ENCODE data around the gene AGBL4. TPM values are rescaled to one million over a fixed set of nuclear protein-coding genes. Genes with fewer than 3 reads are reported as not detected.

Gene AGBL4
- total and polyA plus RNA-seq, 2 of the 4 experiments (the other 2 are of a cell fraction) = not detected

DNA sequence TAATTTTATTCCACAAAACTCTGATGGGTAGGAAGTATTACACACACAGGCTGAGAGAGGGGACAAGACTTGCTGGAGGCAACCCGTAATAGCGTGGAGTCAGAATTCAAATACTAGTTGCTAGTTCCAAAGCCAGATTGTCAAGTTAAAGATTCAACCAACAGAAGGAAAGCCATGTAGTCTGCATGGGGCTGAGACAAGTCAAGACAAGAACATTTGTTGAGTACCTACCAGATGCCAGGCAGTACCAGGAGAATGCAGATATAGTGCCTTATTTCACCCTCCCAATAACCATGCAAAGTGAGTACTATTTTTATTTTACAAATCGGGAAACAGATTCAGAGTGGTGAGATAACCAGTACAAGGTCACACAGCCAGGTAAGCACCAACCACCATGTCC lies 1441.3 kb downstream of the AGBL4 start:
- in situ Hi-C loops (cut with MboI; ENCODE audit: low sequenced_read_pairs) = no loop called here
- Histone ChIP-seq H3K23ac (ENCODE audit: low read depth, low read length) (no peak overlapping the region), H2AK5ac (ENCODE audit: low read depth, low read length) (no peak overlapping the region), H3K56ac (ENCODE audit: extremely low read depth, insufficient read depth, low read length) (no peak overlapping the region), H3K4ac (ENCODE audit: low read depth, low read length) (no peak overlapping the region), H3K4me1 (ENCODE audit: control insufficient read depth, insufficient read depth, low read length) (no peaks in the 10 kb centered on the region), H3K4me3 (ENCODE audit: insufficient read depth, low read depth, low read length) (no peak overlapping the region), H2BK15ac (ENCODE audit: low read depth, low read length) (no peak overlapping the region), H3K27me3 (ENCODE audit: control insufficient read depth, insufficient read depth, low read length) (no peaks in the 10 kb centered on the region; the same call in 1 of the 2 replicates), H2BK120ac (ENCODE audit: low read depth, low read length) (no peak overlapping the region), H3K79me1 (ENCODE audit: low read depth in 1 of 2, low read length in 2 of 2) (no peaks in the 10 kb centered on the region), H3K27ac (ENCODE audit: insufficient read depth, low read length) (no peak overlapping the region), H2BK5ac (ENCODE audit: low read depth, low read length, poor library complexity, severe bottlenecking) (no peak overlapping the region), H4K8ac (ENCODE audit: low read depth in 2 of 2, low read length in 2 of 2) (no peak overlapping the region), H2AFZ (replicated peaks; ENCODE audit: low read length, poor library complexity) (no peak overlapping the region), H4K20me1 (ENCODE audit: insufficient read depth, low read length) (no peaks in the 10 kb centered on the region), H3K9me3 (ENCODE audit: control insufficient read depth, insufficient read depth, low read length) (no peaks in the 10 kb centered on the region), H3K9me1 (ENCODE audit: insufficient read depth, low read length) (no peaks in the 10 kb centered on the region), H3K14ac (replicated peaks; ENCODE audit: low read depth, low read length) (no peak overlapping the region), H3K4me2 (ENCODE audit: low read depth, low read length) (no peak overlapping the region), H3K9ac (ENCODE audit: low read depth, low read length) (no peak overlapping the region), H4K91ac (ENCODE audit: insufficient read depth, low read depth, low read length) (no peak overlapping the region), H3K18ac (ENCODE audit: low read depth, low read length) (no peak overlapping the region), H2BK20ac (ENCODE audit: low read depth, low read length) (no peak overlapping the region), H3K36me3 (ENCODE audit: control insufficient read depth, insufficient read depth, low read length) (no peaks in the 10 kb centered on the region), H4K5ac (ENCODE audit: low read depth, low read length) (no peak overlapping the region), H2AK9ac (replicated peaks; ENCODE audit: low read depth, low read length, poor library complexity) (no peak overlapping the region)
- TF ChIP-seq SMC3 (IDR thresholded peaks at IDR 0.05; ENCODE audit: low read depth, low read length) (no peak), RCOR1 (IDR thresholded peaks at IDR 0.05; ENCODE audit: insufficient replicate concordance, low read length) (no peak), POLR2A (IDR thresholded peaks at IDR 0.05; ENCODE audit: low read depth, low read length) (no peak)
- ATAC-seq (ENCODE audit: low read depth) (no peak), DNase-seq (no peak)
- CTCF ChIA-PET = no interaction called here
- dilution Hi-C loops (cut with HindIII; ENCODE audit: low sequenced_read_pairs, unreplicated experiment) = no loop called here
- no CpG with 5 or more reads among the region's 3 CpGs for WGBS, 2 experiments (ENCODE audit: extremely low coverage in 2 of 2, insufficient read length in 1 of 2)
- BruUV-seq (replicated peaks) = no TSS peak
- intact Hi-C loops (cut with micrococcal nuclease) = no loop called here
- POLR2A ChIA-PET (ENCODE audit: unreplicated experiment) = no interaction called here
